COLO668 (cell line): ENCODE data around the gene PTPRC.

ENCODE experiments used
- DNase-seq: peaks from one replicate; lab custom pipeline; 2025; ENCODE audit not compliant: unreplicated experiment; lab: John Stamatoyannopoulos, UW

The PTPRC gene

DNA sequence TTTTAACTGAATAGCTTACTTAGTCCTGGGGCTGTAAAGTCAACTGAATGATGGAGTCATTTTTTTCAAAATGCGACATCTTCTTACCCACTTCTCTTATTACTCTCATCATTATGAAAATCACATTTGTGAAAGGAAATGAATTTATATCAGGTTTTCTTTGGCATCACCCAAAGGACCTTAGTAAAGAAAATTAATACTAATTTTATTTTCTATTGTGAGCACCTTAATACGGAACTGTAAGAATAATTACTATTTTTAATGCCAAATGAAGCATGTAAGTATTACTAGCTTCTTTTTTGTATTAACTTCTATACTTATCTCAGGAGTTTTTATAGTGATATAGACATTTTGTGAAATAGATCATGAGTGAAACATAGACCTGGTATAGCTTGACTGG lies 30.9 kb downstream of the PTPRC start:
- no peak for DNase-seq

DNA sequence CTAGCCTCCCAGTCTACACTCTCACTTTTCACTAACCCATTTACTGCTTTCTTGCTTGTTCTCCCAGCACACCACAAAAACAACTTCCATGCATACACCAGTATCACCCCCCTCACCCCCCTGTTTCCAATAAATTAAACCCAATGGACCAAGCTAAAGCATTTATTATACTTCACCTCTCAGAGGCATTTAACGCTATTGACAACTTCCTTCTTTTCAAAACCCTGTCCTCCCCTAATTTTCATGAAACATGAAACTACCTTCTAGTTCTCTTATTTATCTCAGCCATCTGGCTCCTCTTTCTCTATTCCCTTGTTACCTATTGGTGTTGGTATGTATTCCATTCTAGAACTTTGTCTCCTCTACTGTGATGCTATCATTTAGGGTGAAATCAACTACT lies 32.3 kb downstream of the PTPRC start:
- no peak for DNase-seq

DNA sequence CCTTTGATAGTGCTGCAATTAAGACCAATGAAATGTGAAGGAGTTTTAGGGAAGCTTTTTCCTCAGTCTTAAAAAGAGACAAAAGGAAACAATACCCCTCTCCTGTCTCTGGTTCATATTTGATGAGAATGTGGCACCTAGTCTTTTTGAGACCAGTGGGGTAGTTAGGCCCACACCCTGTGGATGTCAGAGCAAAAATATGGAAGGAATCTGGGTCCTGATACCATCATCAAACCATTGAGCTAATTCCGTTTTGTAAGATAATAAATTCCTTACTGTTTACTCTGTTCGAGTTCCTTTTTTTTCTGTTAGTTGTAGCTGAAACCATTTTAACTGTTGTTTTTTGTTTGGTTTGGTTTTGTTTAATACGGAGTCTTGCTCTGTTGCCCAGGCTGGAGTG lies 33.3 kb downstream of the PTPRC start:
- DNase-seq, result no peak

- DNase-seq, result no peak
These were observed 35.2 kb downstream of the PTPRC start for GRCh38 chr1:198674009-198674408.

DNA sequence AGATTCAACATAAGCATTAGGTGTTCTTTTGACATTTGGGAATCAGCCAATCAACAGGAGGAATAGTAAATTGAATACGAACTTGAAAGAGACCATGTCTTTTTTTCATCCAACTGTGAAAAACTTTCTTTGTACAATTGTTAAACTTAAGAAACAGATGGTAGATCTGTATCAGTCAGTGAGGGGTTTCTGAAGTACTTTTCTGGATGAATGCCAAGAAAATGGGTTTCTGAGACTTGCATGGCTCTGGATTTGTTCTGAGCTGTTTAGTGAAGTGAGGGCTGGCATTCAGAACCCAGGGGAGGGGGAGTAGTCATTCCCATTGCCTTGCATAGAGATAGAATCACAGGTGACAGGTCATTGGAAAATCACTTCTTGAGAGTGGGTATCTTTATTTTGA lies 37.4 kb downstream of the PTPRC start:
- no peak for DNase-seq

DNA sequence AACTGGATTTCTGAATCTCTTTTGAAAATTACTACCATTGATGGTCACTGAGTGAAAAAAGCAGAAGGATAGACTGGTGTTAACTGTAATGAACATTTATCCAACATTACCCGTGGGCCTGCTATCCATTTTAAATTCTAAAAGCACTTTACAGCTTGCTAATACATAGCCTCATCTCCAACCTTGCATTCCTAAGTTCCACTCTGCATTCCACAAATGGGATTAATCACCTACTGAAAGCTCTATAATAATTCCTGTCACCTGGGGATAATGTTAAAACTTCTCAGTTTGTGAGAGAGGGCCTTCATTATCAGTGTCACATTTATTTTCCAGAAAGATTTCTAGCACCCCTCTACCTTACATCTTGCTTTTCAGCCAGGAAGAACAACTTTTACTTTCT lies 38.2 kb downstream of the PTPRC start:
- no peak for DNase-seq

DNA sequence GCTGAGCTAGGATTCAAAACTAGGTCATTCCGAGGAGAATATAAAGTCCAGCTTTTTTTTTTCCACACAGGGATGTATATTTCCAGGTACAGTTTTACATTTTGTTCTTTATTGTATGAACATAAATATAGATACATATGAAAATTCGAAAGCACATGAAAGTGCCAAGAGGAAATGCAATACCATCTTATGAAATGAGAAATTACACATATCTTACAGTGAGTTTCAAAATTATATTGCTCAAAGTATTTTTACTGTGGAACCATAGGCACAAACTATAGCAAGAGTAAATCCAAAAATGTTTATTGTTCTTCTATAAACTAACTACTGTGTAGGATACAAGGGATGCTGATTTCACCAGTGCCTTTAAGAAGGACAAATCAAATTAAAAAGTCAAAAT lies 39.0 kb downstream of the PTPRC start:
- no peak for DNase-seq

- DNase-seq, result no peak
These were observed 39.5 kb downstream of the PTPRC start for GRCh38 chr1:198678301-198678836.

GRCh38 chr1:198678901-198679329 lies 40.1 kb downstream of the PTPRC start:
- no peak for DNase-seq

DNA sequence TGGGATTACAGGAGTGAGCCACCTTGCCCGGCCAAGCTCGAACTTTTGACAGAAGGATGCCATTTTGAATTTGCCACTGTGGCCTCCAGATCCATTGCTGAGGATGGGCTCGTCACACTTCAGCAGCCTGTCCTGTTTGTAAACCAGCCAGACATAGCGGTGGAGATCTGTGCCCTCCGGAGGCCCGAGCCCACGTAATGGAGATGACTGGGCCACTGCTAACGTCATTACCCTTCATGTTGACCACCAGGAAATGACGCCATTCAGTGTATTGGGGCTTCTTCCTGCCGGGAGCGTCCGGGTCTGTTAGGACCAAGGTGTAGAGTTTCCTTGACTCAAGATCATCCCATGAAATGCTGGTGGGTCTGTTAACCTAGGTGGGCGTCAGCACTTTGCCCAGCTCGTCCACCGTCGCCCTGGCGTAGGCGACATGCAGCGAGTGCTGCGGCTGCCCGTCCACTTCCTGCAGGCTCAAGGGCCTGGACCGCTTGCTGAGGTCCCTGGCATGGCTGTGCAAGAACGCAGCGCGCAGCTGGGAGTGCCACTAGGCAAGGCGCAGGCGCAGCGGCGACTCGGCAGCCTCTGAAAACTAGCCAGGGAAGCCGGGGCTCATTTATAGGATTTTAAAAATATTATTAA lies 40.8 kb downstream of the PTPRC start:
- no peak for DNase-seq

- DNase-seq, result no peak
These were observed 41.5 kb downstream of the PTPRC start for GRCh38 chr1:198680174-198680875.

- DNase-seq, result no peak
These were observed 42.4 kb downstream of the PTPRC start for GRCh38 chr1:198681252-198681651.

DNA sequence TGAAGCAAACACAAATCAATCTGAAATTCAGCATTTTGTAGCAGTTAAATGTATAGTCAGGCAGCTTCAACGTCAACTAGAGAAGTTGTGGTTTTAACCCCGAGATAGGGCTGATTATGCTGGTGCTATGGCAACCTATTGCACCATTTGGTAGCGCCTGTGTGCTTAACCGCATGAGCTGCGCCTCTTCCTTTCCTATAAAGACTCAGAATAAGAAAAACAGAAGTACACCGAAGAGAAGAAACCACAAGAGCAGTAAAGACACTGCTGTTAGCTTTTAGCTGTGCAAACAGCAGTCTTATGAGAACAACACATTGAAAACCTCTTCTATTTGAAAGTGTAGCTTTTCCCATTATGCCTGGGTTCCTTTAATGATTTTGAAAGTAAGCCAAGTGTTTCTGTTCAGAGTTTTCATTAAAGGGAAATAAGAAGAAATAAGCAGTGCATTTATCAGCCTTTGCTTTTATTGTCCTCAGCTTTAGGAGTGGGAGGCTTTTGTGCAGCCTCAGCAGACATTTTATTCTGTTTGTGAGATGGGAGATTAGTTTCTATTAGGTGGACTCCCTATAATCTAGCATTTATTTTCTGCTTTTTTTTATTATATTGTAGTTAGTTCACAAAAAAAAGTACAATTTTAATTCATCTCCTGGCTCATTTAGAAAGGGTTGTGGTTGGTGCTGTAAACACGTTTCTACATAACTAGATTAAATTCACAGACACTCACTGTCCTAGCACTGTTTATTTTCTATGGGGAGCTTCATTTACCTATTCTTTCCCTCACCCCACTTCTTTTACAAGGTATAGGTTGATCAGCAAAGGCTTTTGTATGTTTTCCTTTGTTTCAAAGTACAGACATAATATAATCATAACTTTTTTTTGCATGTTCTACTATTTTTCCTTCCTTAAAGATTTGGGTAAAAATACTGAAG lies 43.3 kb downstream of the PTPRC start:
- DNase-seq, result no peak

GRCh38 chr1:198682850-198683249 lies 44.0 kb downstream of the PTPRC start:
- no peak for DNase-seq

- no peak for DNase-seq
These were observed 44.6 kb downstream of the PTPRC start for GRCh38 chr1:198683449-198683848.

GRCh38 chr1:198686069-198686728 lies 47.4 kb downstream of the PTPRC start:
- no peak for DNase-seq

DNA sequence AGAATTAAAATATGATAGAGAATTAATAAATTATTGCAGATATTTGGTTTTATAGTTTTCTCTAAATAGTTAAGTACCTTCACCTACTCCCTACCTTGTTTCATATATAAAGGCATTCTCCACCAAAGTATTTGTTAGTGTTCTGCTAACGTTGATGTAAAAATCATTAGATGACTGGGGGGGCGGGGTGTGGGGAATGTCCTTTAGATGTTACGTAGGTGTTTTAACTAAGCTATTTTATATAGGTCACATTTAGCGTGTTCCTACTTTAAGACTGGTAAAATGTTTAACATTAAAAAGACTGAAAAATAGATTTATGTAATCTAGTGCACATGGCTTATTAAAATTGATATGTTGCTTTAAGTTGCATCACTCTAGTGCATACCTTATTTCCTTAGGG lies 48.6 kb downstream of the PTPRC start:
- DNase-seq, result no peak

GRCh38 chr1:198691063-198691462 lies 52.2 kb downstream of the PTPRC start:
- DNase-seq, result no peak

DNA sequence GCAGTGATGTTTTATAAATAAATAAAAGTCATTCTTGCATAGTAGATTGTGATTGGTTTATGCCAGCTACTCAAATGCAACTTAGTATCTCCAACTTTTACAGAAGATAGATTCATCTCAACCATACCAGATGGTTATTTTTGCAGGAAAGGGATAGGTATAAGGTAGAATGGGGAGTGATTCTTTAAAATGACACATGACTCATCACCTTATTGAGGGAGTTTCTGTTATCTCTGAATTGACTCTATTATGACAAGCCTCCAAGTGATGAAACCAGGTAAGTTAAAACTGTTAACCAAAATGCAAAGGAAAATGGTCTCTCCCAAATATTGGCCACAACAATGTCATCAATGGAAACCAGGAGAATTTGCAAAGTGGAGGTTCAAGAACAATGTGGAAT lies 54.5 kb downstream of the PTPRC start:
- no peak for DNase-seq

- no peak for DNase-seq
These were observed 55.7 kb downstream of the PTPRC start for GRCh38 chr1:198694542-198694941.

DNA sequence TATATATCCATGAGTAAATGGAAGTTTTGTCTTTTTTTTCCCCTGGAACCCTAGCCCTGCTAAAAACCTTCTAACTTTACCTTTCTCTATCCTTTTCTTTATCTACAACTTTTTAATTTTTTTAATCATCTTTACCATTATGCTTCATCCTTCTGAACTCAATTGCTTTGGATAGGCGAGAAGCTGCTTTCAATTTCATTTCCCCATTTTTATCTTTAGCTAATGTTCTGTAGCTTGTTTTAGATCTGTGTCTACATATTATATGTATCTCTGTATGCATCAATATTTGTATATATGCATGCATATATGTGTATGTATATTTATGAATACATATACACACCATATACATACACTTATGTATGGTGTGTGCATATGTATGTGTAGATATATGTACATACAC lies 57.4 kb downstream of the PTPRC start:
- DNase-seq, result no peak
